GM19023 (cell line): ENCODE results near the gene UQCRQ.

Experiments used
- ATAC-seq: cut with Tn5 transposase; IDR thresholded peaks from one replicate; pipeline ENCODE4 v1.9.1; 2021; ENCODE audit warnings: mild to moderate bottlenecking, moderate library complexity; ENCODE audit not compliant: unreplicated experiment

The UQCRQ gene

GRCh38 chr5:132868754-132869153, 2.3 kb downstream of the UQCRQ start:
- no peak for ATAC-seq

GRCh38 chr5:132870801-132871200, 4.4 kb downstream of the UQCRQ start:
- no peak for ATAC-seq

GRCh38 chr5:132871459-132872284, 5.2 kb downstream of the UQCRQ start:
- ATAC-seq = no peak

GRCh38 chr5:132872788-132873118, 6.3 kb downstream of the UQCRQ start:
- ATAC-seq = no peak

- no peak for ATAC-seq
Measured at GRCh38 chr5:132873119-132873929, 6.9 kb downstream of the UQCRQ start, which contains the start of gene LEAP2. LEAP2 (plus strand) TSS chr5:132873668; CDS start chr5:132873695, 27 bp downstream.

- ATAC-seq = no peak
Measured at GRCh38 chr5:132873930-132874271, 7.5 kb downstream of the UQCRQ start.

- no peak for ATAC-seq
Measured at GRCh38 chr5:132876020-132876759, 9.7 kb downstream of the UQCRQ start.

GRCh38 chr5:132877466-132877865, 11.0 kb downstream of the UQCRQ start:
- ATAC-seq = no peak

- no peak for ATAC-seq
Measured at GRCh38 chr5:132877938-132878337, 11.5 kb downstream of the UQCRQ start.

- no peak for ATAC-seq
Measured at GRCh38 chr5:132883261-132883834, 16.9 kb downstream of the UQCRQ start.

- no peak for ATAC-seq
Measured at GRCh38 chr5:132884548-132884947, 18.1 kb downstream of the UQCRQ start.

GRCh38 chr5:132886064-132886823, 19.8 kb downstream of the UQCRQ start:
- no peak for ATAC-seq

GRCh38 chr5:132887283-132887682, 20.8 kb downstream of the UQCRQ start:
- no peak for ATAC-seq

GRCh38 chr5:132889501-132889900, 23.1 kb downstream of the UQCRQ start:
- ATAC-seq = no peak

- ATAC-seq = no peak
Measured at GRCh38 chr5:132890817-132891216, 24.4 kb downstream of the UQCRQ start.

- no peak for ATAC-seq
Measured at GRCh38 chr5:132895719-132896305, 29.4 kb downstream of the UQCRQ start.

GRCh38 chr5:132896685-132897084, 30.2 kb downstream of the UQCRQ start:
- ATAC-seq = no peak

- no peak for ATAC-seq
Measured at GRCh38 chr5:132898094-132898493, 31.7 kb downstream of the UQCRQ start.

- ATAC-seq = no peak
Measured at GRCh38 chr5:132901036-132901435, 34.6 kb downstream of the UQCRQ start.

- no peak for ATAC-seq
Measured at GRCh38 chr5:132901730-132902129, 35.3 kb downstream of the UQCRQ start.
